Measurements from ENCODE around the gene STAT5B.
"Not testable (repeated sequence)": the region's sequence is repeated elsewhere in the genome, so short reads cannot be mapped to it uniquely, and the experiment has no call there.

The STAT5B gene

DNA sequence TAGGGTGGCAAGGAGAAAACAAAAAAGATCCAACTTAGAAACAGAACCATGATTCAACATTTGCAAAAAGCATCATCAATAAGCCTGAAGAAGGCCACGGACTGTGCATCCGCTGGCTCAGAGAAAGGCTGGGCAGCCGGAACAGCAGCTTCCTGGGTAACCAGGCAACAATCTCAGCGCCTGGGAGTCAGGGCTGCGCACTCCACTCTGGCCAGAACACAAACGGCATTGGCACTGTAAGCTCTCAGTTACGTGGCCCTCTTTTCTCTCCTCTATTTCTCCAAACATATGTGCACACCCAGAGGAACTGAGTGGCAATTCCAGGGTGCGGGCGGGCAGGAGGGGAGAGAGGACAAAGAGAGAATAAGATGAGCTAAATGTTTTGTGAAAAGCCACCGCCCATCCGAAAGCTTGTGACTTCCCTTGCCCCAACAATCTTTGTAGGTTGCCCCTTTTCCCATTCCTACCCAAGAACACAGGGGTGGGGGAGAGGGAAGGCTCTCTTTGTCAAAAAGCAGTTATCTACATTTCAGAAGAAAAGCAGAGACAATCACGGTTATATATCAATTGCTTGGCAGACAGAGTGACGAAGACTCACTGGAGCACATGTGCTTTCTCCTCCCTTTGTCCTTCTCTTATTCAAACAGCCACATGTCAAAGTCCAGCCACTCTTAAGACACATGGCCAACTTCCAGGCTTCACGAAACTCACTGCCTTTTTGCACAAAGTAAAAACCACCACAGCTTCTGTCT is 75.3 kb downstream of the STAT5B start:
- DNase-seq = peak in 34 of 58 donors; percentile 8 to 66 (median 30)

DNA sequence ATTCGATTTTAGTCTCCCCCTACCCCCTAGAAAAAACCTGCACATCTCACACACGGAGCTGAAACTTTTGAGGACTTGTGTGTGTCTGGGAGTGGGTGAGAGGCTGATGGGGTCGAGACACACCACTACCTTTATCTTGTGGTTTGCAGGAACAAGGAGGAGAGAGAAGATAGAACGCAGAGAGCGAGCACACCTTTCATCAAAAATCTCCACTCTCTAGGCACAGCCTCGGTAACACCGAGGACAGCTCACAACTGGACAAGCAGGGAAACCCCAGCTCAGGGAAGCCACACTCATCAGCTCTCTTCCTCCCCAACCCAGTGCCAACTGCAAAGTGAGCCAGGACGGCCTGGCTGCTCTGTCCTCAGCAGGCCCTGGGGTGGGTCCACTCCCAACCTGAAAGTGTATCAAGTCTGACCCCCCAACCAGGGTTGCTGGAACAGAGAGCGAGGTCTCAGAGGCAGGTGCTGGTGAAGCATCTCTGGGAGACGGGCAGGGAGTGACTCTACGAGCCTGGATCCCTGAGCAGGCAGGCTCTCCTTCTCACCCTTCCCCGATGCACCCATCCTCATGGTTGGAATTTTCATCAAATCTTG is 76.7 kb downstream of the STAT5B start:
- DNase-seq = no peak

DNA sequence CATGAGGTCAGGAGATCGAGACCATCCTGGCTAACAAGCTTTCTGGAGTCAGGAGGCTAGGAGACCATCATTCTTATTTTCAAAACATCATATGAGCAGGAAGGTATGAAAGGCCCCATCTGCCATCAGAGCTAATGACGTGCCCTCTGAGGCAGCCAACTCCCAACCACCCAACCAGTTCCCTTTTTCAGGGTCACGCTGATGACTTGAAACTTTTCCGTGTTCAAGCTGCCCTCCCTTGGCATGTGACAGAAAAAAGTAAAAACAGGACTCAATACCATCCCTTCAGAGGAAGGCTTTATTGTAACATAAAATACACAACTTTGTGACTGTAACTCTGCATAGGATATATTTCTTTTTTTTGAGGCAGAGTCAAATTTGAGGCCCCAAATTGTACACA is 77.3 kb downstream of the STAT5B start:
- peak in 1 of 58 donors; percentile 7 for DNase-seq

DNA sequence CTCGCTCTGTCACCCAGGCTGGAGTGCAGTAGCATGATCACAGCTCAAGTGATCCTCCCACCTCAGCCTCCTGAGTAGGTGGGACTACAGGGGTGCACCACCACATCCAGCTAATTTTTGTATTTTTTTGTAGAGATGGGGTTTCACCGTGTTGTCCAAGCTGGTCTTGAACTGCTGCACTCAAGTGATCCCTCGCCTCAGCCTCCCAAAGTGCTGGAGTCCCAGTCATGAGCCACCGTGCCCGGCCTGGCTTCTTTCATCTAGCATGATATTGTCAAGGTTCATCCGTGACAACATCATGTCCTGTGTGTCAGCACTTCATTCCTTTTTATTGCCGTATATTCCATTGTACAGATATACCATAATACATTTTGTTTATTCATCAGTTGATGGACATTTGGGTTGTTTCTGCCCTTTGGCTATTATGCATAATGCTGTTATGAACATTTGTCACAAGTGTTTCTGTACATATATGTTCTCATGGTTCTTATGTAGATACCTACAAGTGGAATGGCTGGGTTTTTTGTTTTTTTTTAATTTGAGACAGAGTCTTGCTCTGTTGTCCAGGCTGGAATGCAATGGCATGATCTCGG is 78.5 kb downstream of the STAT5B start:
- DNase-seq = no peak

DNA sequence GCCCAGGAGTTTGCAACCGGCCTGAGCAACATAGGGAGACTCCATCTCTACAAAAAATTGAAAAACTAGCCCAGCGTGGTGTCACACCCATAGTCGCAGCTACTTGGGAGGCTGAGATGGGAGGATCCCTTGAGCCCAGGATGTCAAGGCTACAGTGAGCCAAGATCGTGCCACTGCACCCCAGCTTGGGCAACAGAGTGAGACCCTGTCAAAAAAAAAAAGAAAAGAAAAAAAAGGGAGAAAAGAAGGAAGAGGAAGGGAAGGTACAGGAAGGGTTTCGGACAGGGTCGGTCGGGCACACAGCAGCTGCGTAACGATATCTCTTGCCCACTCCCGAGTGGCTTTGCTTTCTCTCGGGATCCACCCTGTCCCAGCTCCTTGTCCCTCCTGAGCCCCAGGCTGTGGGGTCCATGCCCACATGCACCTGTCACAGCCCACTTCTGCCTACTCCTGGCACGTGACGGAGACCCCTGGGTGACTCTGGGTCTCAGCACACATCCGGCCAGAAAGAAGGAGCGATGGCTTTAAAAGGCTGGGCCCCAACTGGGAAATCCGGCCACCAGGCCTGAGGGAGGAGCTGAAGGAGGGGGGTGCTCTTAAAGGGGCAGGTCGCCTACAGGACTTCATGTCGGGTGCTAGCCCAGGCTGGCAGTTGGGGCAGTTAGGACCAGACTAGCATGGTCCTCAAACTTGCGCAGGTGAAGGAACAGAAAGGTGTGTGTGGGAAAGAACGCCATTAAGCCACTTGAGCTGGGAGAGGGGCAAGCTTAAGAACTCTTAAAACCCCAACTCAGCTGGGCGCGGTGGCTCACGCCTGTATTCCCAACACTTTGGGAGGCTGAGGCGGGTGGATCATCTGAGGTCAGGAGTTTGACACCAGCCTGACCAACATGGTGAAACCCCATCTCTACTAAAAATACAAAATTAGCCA is 82.0 kb downstream of the STAT5B start, which contains the start of gene GHDC:
GHDC (minus strand) TSS at position 526 of the 931 bp plus-strand sequence. CDS start 913 bp downstream, outside the sequence.
- DNase-seq = peak; percentile 26 to 92 (median 78)

DNA sequence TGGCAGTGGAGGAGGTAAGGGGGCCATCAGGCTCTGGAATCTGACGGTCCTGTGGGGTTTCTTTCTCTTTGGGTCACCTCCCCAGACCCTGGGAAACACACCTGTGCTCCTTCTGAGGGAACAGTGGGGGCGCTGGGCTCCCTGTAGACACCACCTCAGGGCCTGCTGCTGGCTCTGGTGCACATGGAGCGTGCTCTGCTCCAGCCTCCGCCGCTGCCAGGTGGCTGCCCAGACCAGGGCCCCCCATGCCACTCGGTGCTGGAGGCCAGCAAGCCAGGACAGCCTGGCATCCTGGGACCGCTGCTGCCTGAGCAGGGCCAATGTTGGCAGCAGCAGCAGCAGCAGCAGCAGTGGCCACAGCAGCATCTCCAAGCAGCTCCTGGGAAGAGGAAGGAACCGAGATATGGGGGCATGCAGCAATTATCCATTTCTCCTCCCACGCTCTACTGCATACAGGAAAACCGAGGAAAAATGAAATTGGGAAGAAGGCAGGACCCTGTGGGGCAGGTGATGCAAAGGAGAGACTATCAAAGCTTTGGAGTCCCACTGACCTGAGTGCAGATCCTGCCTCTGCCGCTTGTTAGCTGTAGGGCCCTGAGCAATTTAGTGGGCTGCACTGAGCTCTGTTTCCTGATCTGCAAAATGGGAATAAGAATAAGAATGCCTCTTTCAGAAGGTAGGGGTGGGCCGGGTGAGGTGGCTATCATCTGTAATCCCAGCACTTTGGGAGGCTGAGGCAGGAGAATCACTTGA is 82.8 kb downstream of the STAT5B start:
- no peak for DNase-seq

DNA sequence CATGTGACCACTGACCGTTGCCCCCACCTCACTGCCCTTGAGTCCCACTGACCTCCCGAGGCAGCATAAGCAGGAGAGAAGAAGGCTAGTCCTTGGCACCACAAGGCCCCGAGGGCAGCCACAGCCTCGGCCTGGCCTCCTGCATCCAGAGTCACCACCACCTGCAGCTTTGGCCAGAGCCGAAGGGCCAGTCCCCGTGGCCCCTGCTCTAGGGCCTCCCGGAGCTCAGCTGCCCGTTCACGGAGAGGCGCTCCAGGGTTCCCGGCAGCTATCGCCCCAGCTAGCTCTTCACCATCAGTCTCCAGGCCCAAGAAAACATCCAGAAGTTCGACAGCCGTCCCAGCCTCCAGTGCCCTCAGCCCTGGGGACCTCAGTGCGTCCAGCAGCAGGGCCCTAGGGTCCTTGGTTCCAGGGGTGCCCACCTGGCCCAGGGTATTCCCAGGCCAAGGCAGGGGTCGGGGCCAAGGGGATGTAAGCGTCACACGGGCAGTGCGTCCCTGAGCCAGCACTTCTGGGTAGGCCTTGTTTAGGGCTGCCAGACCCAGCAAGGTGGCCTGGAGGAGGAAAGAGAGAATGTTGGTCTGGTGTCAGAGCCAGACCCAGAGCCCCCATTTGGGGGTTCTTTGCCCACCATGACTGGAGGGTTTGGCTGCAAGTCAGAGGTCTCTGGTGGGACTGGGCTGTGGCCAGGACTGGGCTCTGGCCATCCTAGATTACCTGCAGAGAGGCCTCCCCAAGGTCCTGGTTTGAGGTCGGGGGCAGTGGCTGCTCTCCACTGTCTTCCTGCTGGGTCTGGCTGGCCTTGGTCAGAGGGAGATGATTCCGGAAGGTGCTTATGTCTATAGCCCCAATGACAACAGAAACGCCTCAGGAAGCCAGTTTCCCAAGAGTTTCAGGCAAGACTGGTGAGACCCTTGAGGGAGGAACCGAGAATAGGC is 83.7 kb downstream of the STAT5B start:
- DNase-seq = no peak

DNA sequence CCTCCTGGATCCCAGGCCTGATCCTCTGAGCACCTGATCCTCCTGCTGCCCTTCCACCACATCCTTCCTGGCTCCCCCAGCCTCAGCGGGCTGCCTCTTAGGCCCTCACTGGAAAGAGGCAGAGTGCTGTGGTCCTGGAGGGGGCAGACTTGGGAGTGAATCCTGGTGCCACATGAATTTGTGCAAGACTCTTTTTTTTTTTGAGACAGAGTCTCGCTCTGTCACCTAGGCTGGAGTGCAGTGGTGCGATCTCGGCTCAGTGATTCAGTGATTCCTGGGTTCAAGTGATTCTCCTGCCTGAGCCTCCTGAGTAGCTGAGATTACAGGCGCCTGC is 84.9 kb downstream of the STAT5B start:
- DNase-seq = no peak

DNA sequence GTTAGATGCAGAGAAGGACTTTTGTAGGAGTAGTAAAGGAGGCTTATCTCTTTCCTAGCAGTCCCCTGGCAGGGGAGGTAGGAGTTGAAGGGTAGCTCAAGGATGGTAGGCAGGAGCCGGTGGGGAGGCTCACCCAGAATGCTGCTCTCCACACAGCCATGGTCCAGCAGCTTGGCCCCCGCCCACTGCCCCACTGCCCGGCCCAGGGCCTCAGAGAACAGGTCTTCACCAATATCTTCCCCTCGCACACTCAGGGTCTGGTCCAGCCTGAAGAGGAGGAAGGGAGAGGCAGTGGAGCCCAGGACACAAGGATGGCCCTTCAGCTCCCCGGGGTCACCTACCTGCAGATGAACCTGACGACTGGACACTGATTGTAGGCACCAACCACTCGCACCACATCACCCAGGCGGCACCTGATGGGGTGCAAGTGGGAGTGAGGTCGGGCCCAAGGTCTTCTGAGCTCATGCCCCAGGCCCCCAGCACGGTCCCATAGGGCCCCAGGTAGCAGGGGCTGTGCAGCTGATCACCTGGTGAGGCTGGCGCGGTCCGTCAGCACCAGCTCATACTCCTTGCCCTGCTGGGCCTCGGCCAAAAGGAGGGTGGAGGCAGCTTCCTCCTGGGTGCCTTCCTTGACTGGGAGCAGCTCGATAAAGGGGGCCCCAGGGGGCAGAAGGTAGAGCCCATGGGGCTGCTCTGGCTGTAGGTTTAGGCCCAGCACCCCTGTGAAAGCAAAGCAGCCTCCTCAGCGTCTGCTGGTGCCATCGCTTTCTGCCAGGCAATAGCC is 85.5 kb downstream of the STAT5B start:
- DNase-seq = no peak

DNA sequence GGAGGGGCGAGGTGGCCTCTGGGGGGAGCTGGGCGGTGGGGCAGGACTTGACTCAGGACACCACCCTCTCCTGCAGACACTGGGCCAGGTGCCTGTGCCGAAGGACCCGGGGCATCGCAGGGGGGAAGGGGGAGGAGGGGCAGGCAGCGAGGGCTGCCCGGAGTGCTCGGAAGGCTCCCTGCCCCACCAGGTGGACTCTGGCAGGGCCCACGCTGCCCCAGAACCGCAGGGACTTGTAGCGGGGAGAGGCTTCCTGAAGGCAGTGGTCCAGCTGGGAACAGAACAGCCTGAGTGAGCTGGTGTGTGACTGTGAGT is 86.6 kb downstream of the STAT5B start:
- DNase-seq = no peak

DNA sequence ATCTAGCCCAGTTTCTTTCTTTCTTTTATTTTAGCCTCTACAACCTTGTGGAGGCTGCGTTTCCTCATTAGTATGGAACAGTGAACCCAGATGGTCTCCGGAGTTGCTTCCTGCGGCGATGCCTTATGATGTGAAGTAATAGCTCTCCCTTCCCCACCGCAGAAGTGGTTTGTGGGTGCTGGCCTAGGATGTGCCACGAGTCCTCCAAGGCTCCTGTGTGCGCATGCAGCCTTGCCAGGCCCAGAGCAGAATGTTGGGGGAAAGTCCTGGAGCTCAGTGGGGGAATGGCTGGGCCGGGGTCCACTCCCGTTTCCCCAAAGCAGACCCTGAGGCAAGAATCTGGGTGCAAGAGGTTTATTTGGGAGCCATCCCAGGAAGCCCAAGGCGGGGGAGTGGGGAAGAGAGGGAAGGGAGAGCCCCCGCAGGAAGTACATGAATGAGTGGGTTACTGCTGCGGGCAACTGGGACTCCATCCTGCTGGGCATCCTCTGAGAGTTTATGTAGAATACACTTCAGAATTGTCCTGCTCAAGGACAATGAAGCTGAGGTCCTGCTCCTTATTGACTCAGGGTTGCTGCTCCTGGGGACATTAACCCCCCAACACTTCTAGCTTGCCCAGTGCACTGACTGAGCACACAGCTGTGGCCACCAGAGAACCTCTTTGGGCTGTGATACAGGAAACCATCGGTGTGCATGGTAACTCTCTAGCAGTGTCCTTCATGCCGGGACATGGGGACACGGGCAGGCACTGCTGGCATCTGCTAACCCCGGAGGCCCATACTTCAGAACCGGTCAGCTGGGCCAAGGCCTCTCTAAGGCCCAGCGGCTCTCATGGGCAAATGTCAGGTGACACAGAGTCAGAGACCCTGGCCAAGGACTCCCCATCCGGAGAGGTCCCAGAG is 87.2 kb downstream of the STAT5B start:
- no peak for DNase-seq

DNA sequence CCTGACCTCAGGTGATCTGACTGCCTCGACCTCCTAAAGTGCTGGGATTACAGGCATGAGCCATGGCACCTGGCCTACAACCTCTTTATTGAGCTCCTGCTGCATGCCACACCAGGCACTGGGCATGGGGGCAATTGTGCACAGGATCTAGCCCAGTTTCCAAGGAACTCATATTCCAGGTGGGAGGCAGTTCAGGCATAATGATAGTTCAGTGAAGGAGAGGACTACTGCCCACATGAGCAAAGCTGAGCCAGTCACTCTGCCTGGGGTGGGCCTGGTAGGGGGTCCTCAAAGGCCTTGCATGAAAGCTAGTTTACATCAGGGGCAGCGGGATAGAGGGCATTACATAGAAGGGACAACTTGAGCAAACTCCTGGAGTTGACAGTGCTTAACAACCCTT is 88.4 kb downstream of the STAT5B start:
- no peak for DNase-seq

DNA sequence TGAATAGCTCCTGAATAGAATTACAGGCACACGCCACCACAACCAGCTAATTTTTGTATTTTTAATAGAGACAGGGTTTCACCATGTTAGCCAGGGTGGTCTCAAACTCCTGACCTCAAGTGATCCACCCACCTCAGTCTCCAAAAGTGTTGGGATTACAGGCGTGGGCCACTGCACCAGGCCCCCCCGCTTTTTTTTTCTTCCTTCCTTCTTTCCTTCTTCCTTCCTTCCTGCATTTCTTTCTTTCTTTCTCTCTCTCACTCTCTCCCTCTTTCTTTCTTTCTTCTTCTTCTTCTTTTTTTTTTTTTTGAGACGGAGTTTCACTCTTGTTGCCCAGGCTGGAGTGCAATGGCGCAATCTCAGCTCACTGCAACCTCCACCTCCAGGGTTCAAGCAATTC is 90.0 kb downstream of the STAT5B start:
- DNase-seq = not testable (repeated sequence)

DNA sequence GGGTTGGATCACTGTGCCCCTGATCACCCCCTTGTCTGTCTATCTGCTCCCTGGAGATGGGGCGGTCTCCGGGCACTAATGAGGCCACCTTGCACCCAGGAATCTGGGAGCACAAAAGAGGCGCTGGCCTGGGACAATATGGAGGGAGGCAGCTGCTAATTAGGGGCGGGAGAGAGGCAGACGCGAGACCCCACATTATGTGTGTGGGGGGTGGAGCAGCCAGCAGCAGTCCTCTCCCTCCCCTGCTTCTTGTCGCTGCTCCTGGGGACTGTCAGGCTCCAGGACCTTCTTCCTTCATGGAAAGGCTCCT is 90.6 kb downstream of the STAT5B start:
- no peak for DNase-seq

DNA sequence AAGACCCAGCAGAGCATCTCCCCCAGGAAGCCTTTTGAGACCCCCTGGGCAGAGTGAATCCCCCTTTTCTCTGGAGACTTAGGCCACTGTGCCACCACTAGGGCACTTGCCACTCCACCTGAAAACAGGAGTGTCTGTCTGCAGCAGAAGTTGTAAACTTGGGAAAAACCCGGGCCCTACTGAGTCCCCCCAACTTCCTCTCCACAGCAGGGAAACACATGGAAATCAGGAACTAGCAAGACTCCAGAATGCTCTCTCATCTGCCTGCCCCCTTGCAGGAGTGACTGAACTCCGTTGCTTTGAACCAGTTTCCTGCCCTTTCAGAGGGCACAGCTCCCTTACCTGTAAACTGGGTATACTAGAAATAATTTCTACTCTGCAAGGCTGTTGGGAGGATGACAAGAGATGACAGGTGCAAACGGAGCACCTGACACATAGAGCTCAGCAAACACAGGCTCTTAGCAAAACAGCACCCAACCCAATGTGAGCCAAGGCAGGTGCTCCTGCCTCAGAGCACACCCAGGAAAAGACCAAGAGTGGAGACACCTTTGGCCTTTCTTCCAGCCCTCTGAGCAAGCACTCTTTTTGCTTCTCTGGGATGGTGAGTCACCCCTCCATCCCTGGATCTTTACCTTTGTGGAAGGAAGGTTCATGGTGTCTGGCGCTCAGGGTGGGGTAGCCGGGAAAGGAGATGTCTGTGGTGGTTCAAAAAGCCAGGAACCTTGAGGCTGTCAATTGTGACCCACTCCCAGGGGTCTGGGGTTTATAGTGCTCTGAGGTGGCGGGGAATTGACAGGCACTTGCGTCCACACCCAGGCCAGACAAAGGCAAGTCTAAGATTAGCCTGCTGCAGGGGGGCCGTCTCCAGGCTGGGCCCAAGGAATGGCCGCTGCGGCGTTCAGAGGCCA is 91.2 kb downstream of the STAT5B start, which contains the start of gene HCRT:
HCRT (minus strand) TSS at position 740 of the 908 bp plus-strand sequence; CDS start at position 653, 87 bp downstream.
- DNase-seq = peak in 1 of 58 donors; percentile 26

Data from anterior cingulate cortex (tissue), 58 donors.